Fibroblast of villous mesenchyme (primary cell): ENCODE results near the gene PRL. TPM values are rescaled to one million over a fixed set of nuclear protein-coding genes. Genes with fewer than 3 reads are reported as not detected.

Source experiments
- DNase-seq: peaks from one replicate; pipeline ENCODE4 v3.0.0-alpha.2; 2010; ENCODE audit warnings: low read depth
- H3K4me3 ChIP-seq: 2 replicates; pipeline ENCODE4 v1.5.1; 2011; ENCODE audit warnings: low read depth, mild to moderate bottlenecking, low read length
- total RNA-seq: library from RNA; depleted of rRNA; stranded (reverse); fragments of >200 nt; gene quantifications from 2 replicates; pipeline ENCODE4 v1.2.3, GENCODE V29; 2012
- TF ChIP-seq, protein P1 (sequence below): IDR thresholded peaks from 2 replicates; pipeline ENCODE4 v1.5.1; 2012; ENCODE audit warnings: low read depth, mild to moderate bottlenecking, low read length; ENCODE audit not compliant: insufficient read depth

The PRL gene
- total RNA-seq, 1 donor, result not detected

GRCh38 chr6:22328474-22328873 lies 31.6 kb upstream of the PRL start:
- TF ChIP-seq, protein P1, sequence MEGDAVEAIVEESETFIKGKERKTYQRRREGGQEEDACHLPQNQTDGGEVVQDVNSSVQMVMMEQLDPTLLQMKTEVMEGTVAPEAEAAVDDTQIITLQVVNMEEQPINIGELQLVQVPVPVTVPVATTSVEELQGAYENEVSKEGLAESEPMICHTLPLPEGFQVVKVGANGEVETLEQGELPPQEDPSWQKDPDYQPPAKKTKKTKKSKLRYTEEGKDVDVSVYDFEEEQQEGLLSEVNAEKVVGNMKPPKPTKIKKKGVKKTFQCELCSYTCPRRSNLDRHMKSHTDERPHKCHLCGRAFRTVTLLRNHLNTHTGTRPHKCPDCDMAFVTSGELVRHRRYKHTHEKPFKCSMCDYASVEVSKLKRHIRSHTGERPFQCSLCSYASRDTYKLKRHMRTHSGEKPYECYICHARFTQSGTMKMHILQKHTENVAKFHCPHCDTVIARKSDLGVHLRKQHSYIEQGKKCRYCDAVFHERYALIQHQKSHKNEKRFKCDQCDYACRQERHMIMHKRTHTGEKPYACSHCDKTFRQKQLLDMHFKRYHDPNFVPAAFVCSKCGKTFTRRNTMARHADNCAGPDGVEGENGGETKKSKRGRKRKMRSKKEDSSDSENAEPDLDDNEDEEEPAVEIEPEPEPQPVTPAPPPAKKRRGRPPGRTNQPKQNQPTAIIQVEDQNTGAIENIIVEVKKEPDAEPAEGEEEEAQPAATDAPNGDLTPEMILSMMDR, result no peak
- no peak for DNase-seq
- H3K4me3 ChIP-seq, result no peak overlapping the region

GRCh38 chr6:22327881-22328280 lies 31.0 kb upstream of the PRL start:
- TF ChIP-seq, protein P1, result no peak

DNA sequence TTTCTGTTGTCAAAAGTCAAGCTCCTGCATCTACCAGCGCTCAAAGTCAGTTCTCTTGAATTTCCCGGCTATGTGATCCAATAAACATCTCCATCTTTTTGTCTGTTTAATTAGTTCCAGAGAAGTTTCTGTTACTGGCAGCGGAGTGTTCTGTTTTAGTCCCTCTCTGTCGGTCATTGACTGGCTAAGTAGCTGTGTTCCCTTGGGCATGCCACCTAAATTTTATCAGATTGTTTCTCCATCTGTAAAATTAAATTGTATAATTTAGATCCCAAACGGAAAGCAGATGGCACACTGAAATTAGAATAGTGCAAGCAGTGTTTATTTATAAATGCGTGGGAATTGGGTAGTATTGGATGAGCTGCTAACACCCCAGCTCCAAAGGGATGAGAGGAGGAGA lies 29.7 kb upstream of the PRL start:
- DNase-seq, result no peak
- TF ChIP-seq, protein P1, result no peak
- no peak overlapping the region for H3K4me3 ChIP-seq

More at GRCh38 chr6:22327881-22328280, 31.0 kb upstream of the PRL start:
- H3K4me3 ChIP-seq, result no peak overlapping the region
- DNase-seq, result no peak

DNA sequence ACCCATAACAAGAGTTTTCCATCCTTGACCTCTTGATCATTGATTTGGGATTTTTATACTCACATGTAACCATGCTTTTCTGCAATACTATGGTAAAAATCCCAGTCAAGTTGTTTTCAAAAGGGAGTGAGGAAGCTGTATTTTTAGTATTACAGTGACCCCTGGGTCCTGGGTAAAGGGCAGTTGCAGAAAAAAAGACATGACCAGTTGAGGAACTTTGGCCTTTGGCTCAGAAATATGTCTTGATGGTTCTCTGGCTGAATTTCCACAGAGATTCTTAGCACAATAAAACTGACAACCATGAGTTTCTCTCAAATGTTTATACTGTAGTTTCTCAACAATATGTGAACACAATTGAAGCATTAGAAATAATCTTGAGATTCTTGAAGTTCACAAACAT lies 28.6 kb upstream of the PRL start:
- TF ChIP-seq, protein P1, result no peak
- peak; percentile 53 for DNase-seq

DNA sequence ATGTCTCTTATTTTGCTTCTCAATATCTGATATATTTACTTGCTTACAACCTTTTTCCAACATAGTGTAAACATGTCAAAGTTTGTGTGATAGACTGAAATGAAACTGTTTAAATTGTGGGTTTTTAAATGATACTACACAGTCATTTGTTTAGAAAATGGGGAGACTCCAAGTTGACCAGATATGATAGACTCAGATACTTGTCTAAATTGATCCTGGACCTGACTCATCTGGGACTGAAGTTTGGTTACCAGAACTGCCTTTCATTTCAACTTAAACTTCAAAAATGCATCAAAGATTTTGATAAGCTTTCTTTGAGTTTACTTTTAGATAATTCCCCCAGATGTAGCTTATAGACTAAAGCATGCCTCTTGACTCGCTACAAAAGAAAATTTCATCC lies 27.0 kb upstream of the PRL start:
- H3K4me3 ChIP-seq, result no peak overlapping the region
- DNase-seq, result no peak
- TF ChIP-seq, protein P1, result no peak

More for the DNA sequence above, 28.6 kb upstream of the PRL start:
- no peak overlapping the region for H3K4me3 ChIP-seq

- H3K4me3 ChIP-seq, result no peak overlapping the region
- TF ChIP-seq, protein P1, result no peak
- DNase-seq, result peak; percentile 65
Observed at GRCh38 chr6:22322103-22323030, 25.5 kb upstream of the PRL start.
